T-helper 2 cell (primary cell): ENCODE results near the gene RMI2.
A peak's percentile ranks its signal among the peaks of the same experiment; 100 is the strongest.

Experiments used
- DNase-seq, 5 experiments: peaks; one replicate each; pipeline versions ENCODE4 v3.0.0 to v3.0.0-alpha.2; 2012 to 2022

RMI2 gene

DNA sequence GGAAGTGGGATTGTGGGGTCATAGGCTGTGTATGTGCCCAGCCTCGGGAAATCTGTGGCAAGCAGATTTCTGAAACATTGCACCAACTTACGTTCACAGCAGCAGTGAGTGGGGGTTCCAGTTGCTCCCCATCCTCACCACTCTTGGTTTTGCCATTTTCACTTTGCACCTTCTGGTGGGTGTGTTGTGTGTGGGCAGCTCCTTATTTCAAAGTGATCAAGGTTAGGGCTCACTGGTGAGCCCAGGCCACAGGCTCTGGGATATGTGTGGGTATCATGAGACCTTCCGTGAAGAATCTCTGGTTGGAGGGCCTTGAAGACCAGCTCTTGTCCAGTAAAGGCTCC is 34.7 kb upstream of the RMI2 start:
- DNase-seq = no peak

GRCh38 chr16:11310997-11311561 is 34.2 kb upstream of the RMI2 start:
- peak in 2 of 5 experiments; percentile 38 to 85 for DNase-seq

GRCh38 chr16:11312718-11313492 is 32.4 kb upstream of the RMI2 start:
- peak in 1 of 5 experiments; percentile 53 for DNase-seq

DNA sequence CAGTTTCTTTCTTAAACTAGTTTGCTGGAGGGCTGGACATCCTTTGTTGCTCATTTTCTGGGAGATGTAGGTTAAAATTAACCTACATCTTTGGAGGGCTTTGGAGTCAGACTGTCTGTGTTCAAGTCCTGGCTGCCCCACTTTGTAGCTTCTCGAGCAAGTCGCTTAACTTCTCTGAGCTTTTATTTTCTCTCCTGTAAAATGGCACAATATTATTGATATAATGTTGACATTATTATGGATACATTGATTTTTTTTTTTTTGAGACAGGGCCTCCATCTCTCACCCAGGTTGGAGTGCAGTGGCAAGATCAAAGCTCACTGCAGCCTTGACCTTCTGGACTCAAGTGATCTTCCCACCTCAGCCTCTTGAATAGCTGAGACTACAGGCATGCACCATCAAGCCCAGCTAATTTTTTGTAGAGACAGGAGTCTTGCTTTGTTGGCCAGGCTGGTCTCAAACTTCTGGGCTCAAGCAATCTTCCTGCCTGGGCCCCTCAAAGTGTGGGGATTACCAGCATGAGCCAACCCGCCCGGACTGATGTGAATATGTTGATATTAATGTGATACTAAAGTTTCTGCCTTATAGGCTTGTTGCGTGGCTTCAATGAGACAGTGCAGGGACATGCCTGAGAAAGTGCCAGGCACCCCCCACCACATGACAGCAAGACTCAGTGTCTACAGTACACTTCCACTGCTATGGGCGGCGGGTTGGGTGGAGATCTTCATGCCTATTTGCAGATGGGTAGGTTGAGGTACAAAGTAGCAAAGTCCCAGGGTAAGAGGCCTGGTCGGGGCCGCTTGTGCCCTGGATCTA is 31.6 kb upstream of the RMI2 start:
- DNase-seq = no peak

DNA sequence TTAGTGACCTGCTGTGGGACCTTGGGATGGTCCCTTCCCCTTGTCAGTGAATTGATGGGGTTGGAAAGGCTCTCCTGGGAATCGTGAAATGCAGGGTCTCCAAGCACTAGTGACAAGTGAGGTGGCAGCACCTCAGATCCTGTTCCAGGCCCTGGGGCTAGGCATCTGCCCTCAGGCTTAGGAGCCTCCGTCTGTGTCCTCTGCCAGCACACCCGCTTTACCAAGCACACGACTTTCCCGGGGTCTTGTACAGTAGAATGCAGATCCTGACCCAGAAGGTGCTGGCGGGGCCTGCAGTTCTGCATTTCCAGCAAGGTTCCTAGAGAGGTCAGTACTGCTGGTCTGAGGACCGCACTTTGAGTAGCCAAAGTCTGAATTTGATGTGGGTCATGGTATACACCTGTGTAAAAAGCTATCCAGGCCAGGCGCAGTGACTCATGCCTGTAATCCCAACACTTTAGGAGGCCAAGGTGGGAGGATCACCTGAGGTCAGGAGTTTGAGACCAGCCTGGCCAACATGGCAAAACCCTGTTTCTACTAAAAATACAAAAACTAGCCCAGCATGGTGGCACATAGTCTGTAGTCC is 30.9 kb upstream of the RMI2 start:
- DNase-seq = no peak

DNA sequence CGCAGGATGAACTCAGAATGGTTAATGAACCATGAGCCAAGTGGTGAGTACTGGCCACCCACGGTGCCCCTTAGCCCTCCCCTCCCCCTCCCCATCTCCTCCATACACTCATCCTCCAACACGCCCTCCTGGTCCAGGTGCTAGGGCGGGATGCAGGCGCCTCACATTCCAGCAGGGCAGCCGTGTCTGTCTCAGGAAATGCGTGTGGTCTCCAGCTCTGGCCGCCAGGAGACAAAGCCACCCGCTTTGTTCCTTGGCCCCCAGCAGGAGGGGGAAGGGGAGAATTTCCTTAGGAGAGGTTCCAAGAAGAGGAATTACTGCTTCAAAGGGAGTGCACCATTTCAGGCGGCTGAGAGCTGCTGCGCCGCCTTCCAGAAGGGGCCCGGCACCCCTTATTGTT is 29.7 kb upstream of the RMI2 start:
- DNase-seq = no peak

DNA sequence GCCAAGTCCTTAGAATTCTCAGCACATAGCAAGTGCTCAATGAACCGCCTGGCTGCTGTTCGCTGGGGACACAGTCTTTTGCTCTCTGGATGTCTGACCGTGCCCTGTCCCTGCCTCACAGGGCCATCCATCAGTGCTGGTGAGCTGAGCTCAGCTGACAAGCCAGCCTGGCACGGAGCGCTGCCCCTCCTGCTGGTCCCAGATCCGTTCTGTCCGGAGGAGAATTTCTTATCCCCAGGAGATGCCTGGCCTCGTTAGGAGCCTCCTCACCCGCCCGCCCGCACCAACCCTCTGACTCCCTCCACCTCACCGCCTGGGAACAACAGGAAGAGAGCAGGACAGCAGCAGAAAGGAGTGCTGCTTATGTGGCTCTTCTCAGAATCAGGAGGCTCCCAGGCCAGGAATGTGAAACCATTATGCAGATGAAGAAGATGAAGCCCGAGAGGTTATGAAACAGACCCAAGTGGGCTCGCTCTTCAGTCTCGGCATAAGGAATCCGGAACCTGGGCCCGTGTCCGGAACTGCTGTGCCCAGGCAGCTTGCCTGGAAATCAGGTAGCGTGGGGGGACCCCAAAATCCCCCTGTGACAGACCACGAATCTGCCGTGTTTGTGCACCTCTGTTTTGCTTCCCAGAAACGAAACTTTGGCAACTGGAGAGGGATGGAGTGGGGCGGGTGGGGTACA is 28.8 kb upstream of the RMI2 start:
- no peak for DNase-seq

- DNase-seq = no peak
Measured at GRCh38 chr16:11318817-11319216, 26.4 kb upstream of the RMI2 start.

GRCh38 chr16:11319529-11320146 is 25.6 kb upstream of the RMI2 start:
- DNase-seq = peak in 1 of 5 experiments; percentile 56

GRCh38 chr16:11320170-11320569 is 25.1 kb upstream of the RMI2 start:
- no peak for DNase-seq

DNA sequence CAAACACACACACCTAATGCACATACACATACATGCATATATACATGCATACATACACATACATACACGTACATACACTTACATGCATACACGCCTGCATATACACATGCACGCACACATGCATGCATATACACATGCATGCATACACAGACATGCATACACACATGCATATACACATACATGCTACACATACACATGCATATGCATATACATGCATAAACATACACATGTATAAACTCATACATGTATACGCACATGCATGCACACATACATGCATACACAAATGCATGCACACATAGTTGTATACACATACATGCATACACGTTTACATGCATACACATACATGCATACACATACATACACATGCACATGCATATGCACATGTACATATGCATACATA is 23.6 kb upstream of the RMI2 start:
- no peak for DNase-seq

DNA sequence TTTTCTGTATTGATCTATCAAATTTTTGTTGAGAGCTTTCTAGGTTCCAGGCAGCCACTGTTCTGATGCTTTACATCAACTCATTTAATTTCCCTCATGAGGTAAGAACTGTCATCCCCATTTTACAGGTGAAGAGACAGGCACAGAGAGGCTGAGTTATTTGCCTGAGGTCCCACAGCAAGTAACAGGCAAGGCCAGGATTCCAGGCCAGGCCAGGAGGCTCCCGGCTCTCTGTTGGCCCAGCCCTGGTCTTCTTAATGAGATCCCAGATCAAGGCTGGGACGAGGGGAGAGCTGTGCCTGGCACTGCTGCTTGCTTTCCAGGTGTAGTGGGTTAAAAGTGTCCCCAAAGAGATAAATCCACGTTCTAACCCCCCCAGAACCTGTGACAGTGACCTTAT is 22.4 kb upstream of the RMI2 start:
- no peak for DNase-seq

GRCh38 chr16:11323551-11324336 is 21.5 kb upstream of the RMI2 start:
- DNase-seq = no peak

DNA sequence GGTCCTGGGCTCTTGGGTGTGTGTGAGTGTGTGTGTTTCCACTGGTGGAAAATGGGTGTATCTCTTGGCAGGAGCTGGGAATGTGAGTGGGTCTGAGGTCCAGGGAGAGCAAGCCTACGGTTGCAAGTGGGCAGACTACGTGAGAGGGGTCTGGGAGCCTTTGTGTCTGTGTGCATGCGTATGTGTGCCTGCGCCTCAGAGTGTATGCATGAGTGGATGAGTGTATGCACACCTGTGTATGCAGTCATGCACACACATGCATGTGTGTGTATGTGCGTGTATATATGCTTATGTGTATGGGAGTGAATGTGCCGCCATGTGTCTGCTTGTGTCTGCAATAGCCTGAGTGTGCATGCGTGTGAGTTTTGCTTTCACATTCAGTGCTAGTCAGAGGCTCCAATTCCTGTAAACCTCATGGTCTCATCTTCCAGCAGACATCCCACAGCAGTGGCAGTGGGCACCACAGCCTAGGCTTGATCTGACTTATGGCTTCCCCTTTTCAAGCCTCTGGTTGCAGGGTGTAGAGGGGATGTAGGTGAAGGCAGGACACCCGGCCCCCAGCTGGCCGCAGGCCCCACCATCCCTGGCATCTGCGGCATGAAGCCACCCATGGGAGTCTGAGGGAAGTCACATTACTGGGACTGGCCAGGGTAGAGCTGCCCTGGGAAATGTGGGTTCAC is 19.7 kb upstream of the RMI2 start:
- DNase-seq = peak in 1 of 5 experiments; percentile 61

- no peak for DNase-seq
Measured at GRCh38 chr16:11326084-11326736, 19.0 kb upstream of the RMI2 start.

DNA sequence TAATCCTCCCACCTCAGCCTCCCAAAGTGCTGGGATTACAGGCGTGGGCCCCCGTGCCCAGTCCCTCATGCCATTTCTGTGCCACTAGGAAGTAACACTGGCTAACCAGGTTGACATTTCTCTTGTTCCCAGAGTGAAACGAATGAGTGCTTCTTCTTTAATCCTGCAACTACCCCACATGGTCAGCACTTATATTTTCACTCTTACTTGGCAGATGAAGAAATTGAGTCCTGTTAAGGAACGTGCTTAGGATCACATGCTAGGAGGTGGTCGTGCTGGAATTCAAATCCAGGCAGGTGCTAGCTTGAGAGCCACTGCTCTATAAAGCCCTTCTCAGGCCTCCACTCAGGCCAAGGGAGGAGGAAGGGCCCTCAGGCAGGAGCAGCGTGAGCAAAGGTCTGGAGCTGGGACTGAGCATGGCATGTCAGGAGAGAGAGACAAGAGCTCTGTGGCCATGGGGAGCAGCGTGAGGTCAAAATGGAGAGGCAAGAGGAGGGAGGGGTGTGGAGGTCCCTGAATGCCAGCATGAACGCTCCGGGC is 18.5 kb upstream of the RMI2 start:
- no peak for DNase-seq

DNA sequence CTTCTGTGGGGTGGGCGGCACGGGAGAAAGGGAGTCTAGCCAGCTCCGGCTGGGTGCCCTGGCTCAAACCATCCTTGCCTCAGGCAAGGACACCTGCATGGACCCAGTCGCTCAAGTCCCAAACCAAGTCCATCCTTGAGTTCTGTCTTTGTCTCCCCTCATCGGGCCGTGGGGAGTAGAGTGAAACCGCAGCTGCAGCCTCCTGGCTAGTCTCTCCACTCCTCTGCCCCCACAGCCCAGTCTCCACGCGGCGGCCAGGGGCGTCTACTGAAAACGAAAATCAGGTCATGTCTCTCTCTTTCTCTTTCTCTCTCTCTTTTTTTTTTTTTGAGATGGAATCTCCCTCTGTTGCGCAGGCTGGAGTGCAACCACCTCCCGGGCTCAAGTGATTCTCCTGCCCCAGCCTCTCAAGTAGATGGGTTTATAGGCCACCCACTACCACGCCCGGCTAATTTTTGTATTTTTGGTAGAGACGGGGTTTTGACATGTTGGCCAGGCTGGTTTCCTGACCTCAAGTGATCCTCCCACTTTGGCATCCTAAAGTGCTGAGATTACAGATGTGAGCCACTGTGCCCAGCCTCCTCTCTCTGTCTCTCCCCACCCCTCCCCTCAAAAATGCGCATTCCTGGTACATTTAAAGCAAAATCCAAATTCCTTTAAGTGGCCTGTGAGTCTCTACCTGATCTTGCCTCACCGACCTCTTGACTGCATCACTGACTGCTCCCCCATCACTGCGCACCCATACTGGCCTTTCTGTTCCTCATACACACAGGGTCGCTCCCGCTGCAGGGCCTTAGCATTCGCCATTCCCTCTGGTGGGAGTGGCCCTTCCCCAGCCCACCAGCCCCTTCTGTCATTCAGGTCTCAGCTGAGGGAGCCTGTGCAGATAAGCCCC is 17.7 kb upstream of the RMI2 start:
- DNase-seq = peak in 2 of 5 experiments; percentile 32

DNA sequence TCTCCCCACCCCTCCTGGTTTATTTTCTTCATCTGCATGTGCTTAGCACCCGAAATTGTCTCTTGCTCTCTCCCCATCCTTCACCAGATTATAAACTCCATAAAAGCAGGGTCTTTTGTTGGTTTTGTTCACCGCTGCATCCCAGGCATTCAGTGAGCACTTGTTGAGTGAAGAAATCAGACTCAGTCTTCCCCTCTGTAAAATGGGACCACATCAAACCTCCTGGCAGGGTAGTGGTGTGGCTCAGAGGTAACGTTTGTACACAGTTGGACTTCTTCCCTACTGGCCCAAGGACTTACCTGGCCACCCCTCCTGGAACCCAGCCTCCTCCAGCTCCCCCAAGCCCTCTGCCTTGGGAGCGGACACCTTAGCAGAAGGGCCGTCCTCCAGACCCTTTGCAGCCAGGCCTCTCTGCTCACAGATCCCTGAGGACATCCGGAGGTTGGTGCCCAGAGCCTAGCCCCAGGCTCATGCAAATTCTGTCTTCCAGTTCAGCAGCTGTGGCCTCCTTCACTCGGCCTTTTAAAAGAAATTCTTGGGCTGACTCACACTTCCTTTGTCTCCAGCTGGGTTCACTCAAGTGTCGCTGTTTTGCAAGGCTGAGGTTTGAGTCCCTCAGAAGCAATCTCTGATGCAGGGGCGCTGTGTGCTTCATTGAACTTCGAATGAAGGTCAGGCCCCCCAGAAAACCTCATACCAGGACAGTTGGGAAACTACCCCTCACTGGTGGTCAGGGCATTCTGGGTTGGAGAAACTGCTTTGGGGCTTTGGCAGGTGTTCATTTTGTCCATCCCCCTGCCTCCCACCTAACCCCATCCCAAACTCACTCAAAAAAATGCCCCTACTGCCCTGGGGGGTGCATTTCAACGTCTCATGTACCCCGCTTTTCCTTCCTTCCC is 16.8 kb upstream of the RMI2 start:
- DNase-seq = peak in 2 of 5 experiments; percentile 23 to 89
